H9 (cell line): ENCODE results near the gene GRID2. TPM values are rescaled to one million over a fixed set of nuclear protein-coding genes. Genes with fewer than 3 reads are reported as not detected.

ENCODE experiments used
- DNase-seq: peaks from one replicate; pipeline ENCODE4 v3.0.0-alpha.2; 2017
- H2AFZ ChIP-seq: one replicate; pipeline ENCODE4 v1.6.1; 2013; ENCODE audit warnings: mild to moderate bottlenecking, low read length, control low read depth, moderate library complexity
- H2AK5ac ChIP-seq: 2 replicates; pipeline ENCODE4 v1.6.1; 2013; ENCODE audit warnings: low read length, control low read depth, mixed read lengths; ENCODE audit not compliant: insufficient read length
- H2BK120ac ChIP-seq: one replicate; pipeline ENCODE4 v1.6.1; 2013; ENCODE audit warnings: low read depth, mild to moderate bottlenecking, low read length, control low read depth, inconsistent platforms; ENCODE audit not compliant: poor library complexity, severe bottlenecking
- H2BK12ac ChIP-seq: 2 replicates; pipeline ENCODE4 v1.6.1; 2013; ENCODE audit warnings: low read length, control low read depth, mixed read lengths, low read depth; ENCODE audit not compliant: insufficient read length
- H2BK15ac ChIP-seq: 2 replicates; pipeline ENCODE4 v1.6.1; 2013; ENCODE audit warnings: low read depth, low read length, control low read depth
- H2BK20ac ChIP-seq: one replicate; pipeline ENCODE4 v1.6.1; 2013; ENCODE audit warnings: low read depth, mild to moderate bottlenecking, low read length, control low read depth, inconsistent platforms; ENCODE audit not compliant: poor library complexity, severe bottlenecking
- H2BK5ac ChIP-seq: 2 replicates; pipeline ENCODE4 v1.6.1; 2013; ENCODE audit warnings: low read length, control low read depth, mixed read lengths; ENCODE audit not compliant: insufficient read length
- H3K14ac ChIP-seq: 2 replicates; pipeline ENCODE4 v1.6.1; 2013; ENCODE audit warnings: low read length, control low read depth; ENCODE audit not compliant: insufficient read depth
- H3K18ac ChIP-seq: 2 replicates; pipeline ENCODE4 v1.6.1; 2013; ENCODE audit warnings: low read depth, mild to moderate bottlenecking, mixed read lengths, low read length, control low read depth; ENCODE audit not compliant: insufficient read length
- H3K23ac ChIP-seq: 2 replicates; pipeline ENCODE4 v1.6.1; 2013; ENCODE audit warnings: low read length, control low read depth, mixed read lengths, low read depth; ENCODE audit not compliant: insufficient read length
- H3K23me2 ChIP-seq: 2 replicates; pipeline ENCODE4 v1.6.1; 2013; ENCODE audit warnings: low read depth, mild to moderate bottlenecking, mixed read lengths, low read length, control low read depth; ENCODE audit not compliant: insufficient read length, poor library complexity, severe bottlenecking
- H3K27ac ChIP-seq: 2 replicates; pipeline ENCODE4 v1.5.1; 2013; ENCODE audit warnings: low read length, control low read depth, mixed read lengths, low read depth; ENCODE audit not compliant: insufficient read length
- H3K27me3 ChIP-seq: 2 replicates; pipeline ENCODE4 v1.6.1; 2013; ENCODE audit warnings: low read length, control low read depth, inconsistent platforms; ENCODE audit not compliant: insufficient read depth
- H3K4ac ChIP-seq: 2 replicates; pipeline ENCODE4 v1.6.1; 2013; ENCODE audit warnings: low read depth, mild to moderate bottlenecking, control low read depth, inconsistent platforms, low read length, moderate library complexity
- H3K4me1 ChIP-seq: 2 replicates; pipeline ENCODE4 v1.6.1; 2013; ENCODE audit warnings: low read length, control low read depth, inconsistent platforms; ENCODE audit not compliant: insufficient read depth
- H3K4me2 ChIP-seq: 2 replicates; pipeline ENCODE4 v1.6.1; 2013; ENCODE audit warnings: low read length, control low read depth, mixed read lengths; ENCODE audit not compliant: insufficient read length, insufficient read depth
- H3K56ac ChIP-seq: 2 replicates; pipeline ENCODE4 v1.6.1; 2013; ENCODE audit warnings: low read depth, mild to moderate bottlenecking, mixed read lengths, low read length, control low read depth; ENCODE audit not compliant: insufficient read length
- H3K79me1 ChIP-seq: 2 replicates; pipeline ENCODE4 v1.6.1; 2013; ENCODE audit warnings: low read depth, mild to moderate bottlenecking, moderate library complexity, low read length, control low read depth, inconsistent platforms; ENCODE audit not compliant: insufficient read depth, poor library complexity, severe bottlenecking
- H3K79me2 ChIP-seq: 2 replicates; pipeline ENCODE4 v1.6.1; 2013; ENCODE audit warnings: low read length, control low read depth, inconsistent platforms; ENCODE audit not compliant: insufficient read depth
- H3K9ac ChIP-seq: 2 replicates; pipeline ENCODE4 v1.6.1; 2013; ENCODE audit warnings: low read length, control low read depth, mixed read lengths; ENCODE audit not compliant: insufficient read length; ENCODE audit errors: extremely low read depth
- H3K9me3 ChIP-seq: one replicate; pipeline ENCODE4 v1.6.1; 2013; ENCODE audit warnings: low read depth, low read length, inconsistent platforms; ENCODE audit not compliant: control insufficient read depth
- H3T11ph ChIP-seq: one replicate; pipeline ENCODE4 v1.6.1; 2013; ENCODE audit warnings: mild to moderate bottlenecking, low read length, control low read depth, inconsistent platforms
- H4K20me1 ChIP-seq: one replicate; pipeline ENCODE4 v1.6.1; 2013; ENCODE audit not compliant: control insufficient read depth, insufficient read length, insufficient read depth
- H4K5ac ChIP-seq: 2 replicates; pipeline ENCODE4 v1.6.1; 2013; ENCODE audit warnings: low read depth, mild to moderate bottlenecking, mixed read lengths, low read length, control low read depth; ENCODE audit not compliant: insufficient read length
- H4K8ac ChIP-seq: replicated peaks from 2 replicates; pipeline ENCODE4 v1.6.1; 2013; ENCODE audit warnings: low read length, control low read depth, mixed read lengths, low read depth; ENCODE audit not compliant: insufficient read length
- H4K91ac ChIP-seq: 2 replicates; pipeline ENCODE4 v1.6.1; 2013; ENCODE audit warnings: low read depth, mild to moderate bottlenecking, moderate library complexity, mixed read lengths, low read length, control low read depth; ENCODE audit not compliant: insufficient read length
- H3K27ac Mint-ChIP-seq, 3 experiments: 2 replicates in 2 of 3; 3 replicates in 1 of 3; pipeline ENCODE4 v1.8.0; 2020 to 2021; ENCODE audit warnings: mixed read lengths in 3 of 3, mild to moderate bottlenecking in 1 of 3, moderate library complexity in 1 of 3
- H3K27me3 Mint-ChIP-seq: 2 replicates; pipeline ENCODE4 v1.8.0; 2021; ENCODE audit warnings: low read depth, mild to moderate bottlenecking, moderate library complexity, mixed read lengths
- H3K36me3 Mint-ChIP-seq, 3 experiments: 2 replicates in 2 of 3; 3 replicates in 1 of 3; pipeline ENCODE4 v1.8.0; 2020 to 2021; ENCODE audit warnings: low read depth in 3 of 3, mixed read lengths in 3 of 3; ENCODE audit not compliant: insufficient read depth in 1 of 3
- H3K4me1 Mint-ChIP-seq, 2 experiments: 2 replicates each; pipeline ENCODE4 v1.8.0; 2020; ENCODE audit warnings: mixed read lengths in 2 of 2
- H3K4me3 Mint-ChIP-seq, 2 experiments: 2 replicates in 1 of 2; 3 replicates in 1 of 2; pipeline ENCODE4 v1.8.0; 2020 to 2021; ENCODE audit warnings: mild to moderate bottlenecking in 2 of 2, mixed read lengths in 2 of 2, moderate library complexity in 1 of 2
- H3K9me3 Mint-ChIP-seq, 2 experiments: 2 replicates in 1 of 2; 3 replicates in 1 of 2; pipeline ENCODE4 v1.8.0; 2020; ENCODE audit warnings: mild to moderate bottlenecking in 2 of 2, mixed read lengths in 2 of 2, moderate library complexity in 1 of 2
- WGBS: extraction: QIAGEN DNeasy Blood & Tissue Kit; methylation state at CpG from one replicate; pipeline ENCODE4 v1.1.7; 2013; ENCODE audit warnings: missing lambda C conversion rate, low lambda C conversion rate, mixed read lengths; ENCODE audit not compliant: insufficient read length; ENCODE audit errors: extremely low coverage; 5-methylcytosine and 5-hydroxymethylcytosine counted together
- total RNA-seq: library from RNA; stranded (reverse); gene quantifications from 2 replicates; pipeline ENCODE4 v1.2.1, GENCODE V29; 2021
- TF ChIP-seq, protein P1 (sequence below): fragments of 200-600 bp; sonication (generic); conservative IDR thresholded peaks from 3 replicates; pipeline ENCODE4 v1.8.0; 2021; ENCODE audit warnings: antibody characterized with exemption, mild to moderate bottlenecking

Gene GRID2
- total RNA-seq, 1 experiment from 2014 or later: 21.8 TPM

DNA sequence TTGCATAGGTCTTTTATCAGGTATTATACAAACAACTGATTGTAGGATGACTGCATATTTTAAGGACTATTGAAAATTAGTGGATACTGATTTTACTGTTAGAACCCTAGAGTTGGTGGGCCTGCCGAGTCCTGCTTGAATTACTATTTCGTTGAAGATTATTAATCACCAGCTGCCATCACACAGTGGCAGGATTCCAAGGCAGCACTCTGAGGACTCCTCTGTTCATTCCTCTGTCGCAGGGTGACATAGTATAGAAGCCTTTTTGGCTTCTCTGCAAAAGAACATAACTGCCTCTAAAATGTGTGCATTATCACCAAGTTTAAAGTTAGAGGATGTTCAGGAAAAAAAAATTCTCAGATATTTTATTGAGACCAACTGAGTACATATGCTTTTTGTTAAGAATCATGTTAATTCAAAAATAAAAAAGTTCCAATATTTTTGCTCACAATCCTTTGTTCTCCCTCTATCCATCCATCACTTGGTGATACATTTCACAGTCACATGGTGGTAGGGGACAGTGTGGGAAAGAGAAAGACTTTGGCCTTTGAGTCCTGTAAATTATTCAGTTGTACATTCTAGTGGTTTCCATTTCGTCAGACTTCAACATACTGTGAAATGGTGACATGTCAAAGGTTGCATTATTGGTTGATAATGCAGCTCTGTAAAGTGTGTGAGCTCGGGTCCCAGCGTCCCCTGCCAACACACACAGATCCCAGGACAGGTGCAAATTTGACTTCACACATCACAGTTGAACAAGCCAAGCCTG, 332.5 kb downstream of the GRID2 start:
- Histone ChIP-seq H3K18ac (no peak overlapping the region), H3K79me1 (no peaks in the 10 kb centered on the region), H2BK15ac (no peak overlapping the region), H3T11ph (no peak overlapping the region), H3K9me3 (no peaks in the 10 kb centered on the region), H3K4me1 (no peaks in the 10 kb centered on the region; the same call in 1 of the 2 replicates), H3K9ac (no peak overlapping the region), H3K27ac (no peak overlapping the region), H3K4me2 (no peak overlapping the region), H3K27me3 (no peaks in the 10 kb centered on the region), H3K4ac (no peak overlapping the region), H2BK12ac (no peak overlapping the region), H2AK5ac (no peak overlapping the region), H4K5ac (no peak overlapping the region), H3K79me2 (no peaks in the 10 kb centered on the region), H2BK120ac (no peak overlapping the region), H4K91ac (no peak overlapping the region), H2AFZ (no peak overlapping the region), H4K20me1 (no peaks in the 10 kb centered on the region), H2BK20ac (no peak overlapping the region), H3K23me2 (no peaks in the 10 kb centered on the region), H3K14ac (no peak overlapping the region), H4K8ac (no peak overlapping the region), H3K23ac (no peak overlapping the region), H2BK5ac (no peak overlapping the region), H3K56ac (no peak overlapping the region)
- Mint-ChIP-seq H3K9me3 (no peaks in the 10 kb centered on the region), H3K4me1 (0 out of 4 replicates have a peak, but pooled peaks cover 0 to 3% of the 10 kb centered on the region in 2 experiments), H3K4me3 (no peak overlapping the region), H3K36me3 (no peaks in the 10 kb centered on the region), H3K27ac (no peak overlapping the region), H3K27me3 (no peaks in the 10 kb centered on the region)
- TF ChIP-seq, protein P1, sequence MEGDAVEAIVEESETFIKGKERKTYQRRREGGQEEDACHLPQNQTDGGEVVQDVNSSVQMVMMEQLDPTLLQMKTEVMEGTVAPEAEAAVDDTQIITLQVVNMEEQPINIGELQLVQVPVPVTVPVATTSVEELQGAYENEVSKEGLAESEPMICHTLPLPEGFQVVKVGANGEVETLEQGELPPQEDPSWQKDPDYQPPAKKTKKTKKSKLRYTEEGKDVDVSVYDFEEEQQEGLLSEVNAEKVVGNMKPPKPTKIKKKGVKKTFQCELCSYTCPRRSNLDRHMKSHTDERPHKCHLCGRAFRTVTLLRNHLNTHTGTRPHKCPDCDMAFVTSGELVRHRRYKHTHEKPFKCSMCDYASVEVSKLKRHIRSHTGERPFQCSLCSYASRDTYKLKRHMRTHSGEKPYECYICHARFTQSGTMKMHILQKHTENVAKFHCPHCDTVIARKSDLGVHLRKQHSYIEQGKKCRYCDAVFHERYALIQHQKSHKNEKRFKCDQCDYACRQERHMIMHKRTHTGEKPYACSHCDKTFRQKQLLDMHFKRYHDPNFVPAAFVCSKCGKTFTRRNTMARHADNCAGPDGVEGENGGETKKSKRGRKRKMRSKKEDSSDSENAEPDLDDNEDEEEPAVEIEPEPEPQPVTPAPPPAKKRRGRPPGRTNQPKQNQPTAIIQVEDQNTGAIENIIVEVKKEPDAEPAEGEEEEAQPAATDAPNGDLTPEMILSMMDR: no peak
- no peak for DNase-seq
- WGBS: no CpG with 5 or more reads among the region's 6 CpGs
